BLaER1 treated with 17β-estradiol and CSF1 and Interleukin-3, amounts not matched to agents 10 nM and 100 nM (cell line): ENCODE measurements around the gene CDY2A.
"Not testable (repeated sequence)": the region's sequence is repeated elsewhere in the genome, so short reads cannot be mapped to it uniquely, and the experiment has no call there.

Source experiments
- H3K27ac ChIP-seq, 11 experiments: shearing (Covaris generic); formaldehyde crosslinking; 2 replicates each; pipeline ENCODE4 v1.8.1; 2022
- H3K27me3 ChIP-seq, 11 experiments: shearing (Covaris generic); formaldehyde crosslinking; 2 replicates each; pipeline ENCODE4 v1.8.1; 2022
- H3K36me3 ChIP-seq, 11 experiments: shearing (Covaris generic); formaldehyde crosslinking; 2 replicates each; pipeline ENCODE4 v1.8.1; 2022
- H3K4me1 ChIP-seq, 10 experiments: shearing (Covaris generic); formaldehyde crosslinking; 2 replicates each; pipeline ENCODE4 v1.8.1; 2022
- H3K4me2 ChIP-seq, 11 experiments: shearing (Covaris generic); formaldehyde crosslinking; 2 replicates each; pipeline ENCODE4 v1.8.1; 2022
- H3K4me3 ChIP-seq, 10 experiments: shearing (Covaris generic); formaldehyde crosslinking; 2 replicates each; pipeline ENCODE4 v1.8.1; 2022
- H3K9ac ChIP-seq, 11 experiments: shearing (Covaris generic); formaldehyde crosslinking; 2 replicates each; pipeline ENCODE4 v1.8.1; 2022
- H3K9me3 ChIP-seq, 11 experiments: shearing (Covaris generic); formaldehyde crosslinking; replicated peaks in 1 of 11; 2 replicates each; pipeline ENCODE4 v1.8.1; 2022
- H4K20me1 ChIP-seq, 11 experiments: shearing (Covaris generic); formaldehyde crosslinking; 2 replicates each; pipeline ENCODE4 v1.8.1; 2022

CDY2A gene, protein sequence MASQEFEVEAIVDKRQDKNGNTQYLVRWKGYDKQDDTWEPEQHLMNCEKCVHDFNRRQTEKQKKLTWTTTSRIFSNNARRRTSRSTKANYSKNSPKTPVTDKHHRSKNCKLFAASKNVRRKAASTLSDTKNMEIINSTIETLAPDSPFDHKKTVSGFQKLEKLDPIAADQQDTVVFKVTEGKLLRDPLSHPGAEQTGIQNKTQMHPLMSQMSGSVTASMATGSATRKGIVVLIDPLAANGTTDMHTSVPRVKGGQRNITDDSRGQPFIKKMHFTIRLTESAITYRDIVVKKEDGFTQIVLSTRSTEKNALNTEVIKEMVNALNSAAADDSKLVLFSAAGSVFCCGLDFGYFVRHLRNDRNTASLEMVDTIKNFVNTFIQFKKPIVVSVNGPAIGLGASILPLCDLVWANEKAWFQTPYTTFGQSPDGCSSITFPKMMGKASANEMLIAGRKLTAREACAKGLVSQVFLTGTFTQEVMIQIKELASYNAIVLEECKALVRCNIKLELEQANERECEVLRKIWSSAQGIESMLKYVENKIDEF

GRCh38 chrY:18025487-18025886 is at the start of gene CDY2A:
Gene CDY2A (plus strand): TSS chrY:18025787. CDS start chrY:18026115, 328 bp downstream.
- not testable (repeated sequence) for H3K9ac ChIP-seq, H3K36me3 ChIP-seq, H3K9me3 ChIP-seq, H3K4me2 ChIP-seq, H3K27me3 ChIP-seq, H4K20me1 ChIP-seq, H3K4me1 ChIP-seq, H3K27ac ChIP-seq, H3K4me3 ChIP-seq

DNA sequence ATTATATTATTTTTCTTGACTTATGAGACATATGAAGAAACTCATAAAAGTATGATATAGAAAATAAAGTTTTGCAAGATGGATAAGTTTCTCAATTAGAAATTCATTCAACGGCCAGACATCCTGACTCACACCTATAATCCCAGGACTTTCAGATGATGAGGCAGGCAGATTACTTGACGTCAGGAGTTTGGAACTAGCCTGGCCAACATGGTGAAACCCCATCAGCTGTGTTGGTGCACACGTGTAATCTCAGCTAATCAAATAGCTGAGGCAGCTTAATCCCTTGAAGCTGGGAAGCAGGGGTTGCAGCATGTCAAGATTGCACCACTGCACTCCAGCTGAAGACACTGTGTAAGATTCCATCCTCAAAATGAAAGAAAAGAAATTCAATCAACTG is 28.0 kb upstream of the CDY2A start:
- not testable (repeated sequence) for H3K9ac ChIP-seq, H3K9me3 ChIP-seq, H3K4me2 ChIP-seq, H3K27ac ChIP-seq, H3K27me3 ChIP-seq, H3K4me1 ChIP-seq, H3K36me3 ChIP-seq, H4K20me1 ChIP-seq, H3K4me3 ChIP-seq

- not testable (repeated sequence) for H4K20me1 ChIP-seq, H3K4me2 ChIP-seq, H3K4me1 ChIP-seq, H3K27ac ChIP-seq, H3K9me3 ChIP-seq, H3K27me3 ChIP-seq, H3K36me3 ChIP-seq, H3K4me3 ChIP-seq, H3K9ac ChIP-seq
Observed at GRCh38 chrY:17998266-17998665, 27.3 kb upstream of the CDY2A start.

GRCh38 chrY:18023897-18024296 is 1.7 kb upstream of the CDY2A start:
- H3K9me3 ChIP-seq, H3K4me1 ChIP-seq, H3K4me3 ChIP-seq, H3K27me3 ChIP-seq, H3K9ac ChIP-seq, H3K27ac ChIP-seq, H3K4me2 ChIP-seq, H3K36me3 ChIP-seq, H4K20me1 ChIP-seq: not testable (repeated sequence)

GRCh38 chrY:18028845-18029244 is 3.3 kb downstream of the CDY2A start:
- not testable (repeated sequence) for H4K20me1 ChIP-seq, H3K9ac ChIP-seq, H3K36me3 ChIP-seq, H3K4me1 ChIP-seq, H3K27me3 ChIP-seq, H3K9me3 ChIP-seq, H3K4me3 ChIP-seq, H3K4me2 ChIP-seq, H3K27ac ChIP-seq

GRCh38 chrY:18030178-18030577 is 4.6 kb downstream of the CDY2A start:
- not testable (repeated sequence) for H3K4me3 ChIP-seq, H4K20me1 ChIP-seq, H3K27ac ChIP-seq, H3K4me2 ChIP-seq, H3K4me1 ChIP-seq, H3K9ac ChIP-seq, H3K36me3 ChIP-seq, H3K9me3 ChIP-seq, H3K27me3 ChIP-seq

DNA sequence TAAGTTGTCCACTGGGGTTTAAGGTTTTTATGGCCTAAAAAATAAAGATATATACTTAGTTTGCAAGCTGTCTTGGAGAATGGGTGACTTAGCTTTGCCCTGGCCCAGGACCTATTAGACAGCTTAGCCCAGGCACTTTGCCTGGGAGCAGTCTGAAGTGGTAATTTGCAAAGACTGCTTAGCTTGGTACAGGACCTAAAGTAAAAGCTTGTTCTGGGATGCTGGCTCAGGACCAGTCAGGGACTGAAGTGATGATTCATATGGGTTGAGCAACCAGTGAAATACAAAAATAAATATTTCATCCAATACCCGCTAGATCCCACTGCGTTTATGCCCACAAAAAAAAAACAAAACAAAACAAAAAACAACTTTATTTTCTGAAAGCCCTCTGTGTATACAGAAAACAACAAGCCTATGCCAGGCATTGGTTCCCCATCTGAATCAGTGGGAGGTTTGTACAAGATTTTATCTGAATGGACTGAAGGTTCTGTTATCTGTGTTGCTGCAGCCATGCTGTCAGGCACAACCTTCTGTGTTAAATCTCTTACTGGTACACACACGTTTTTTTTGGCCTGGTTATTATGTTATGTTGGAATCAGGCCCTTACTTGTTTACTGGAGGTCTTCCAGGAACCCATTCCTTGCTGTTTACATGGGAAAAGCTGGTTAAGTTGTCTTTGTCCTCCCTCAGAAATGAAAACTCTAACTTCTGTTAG is 8.7 kb downstream of the CDY2A start:
- H3K9ac ChIP-seq, H3K4me2 ChIP-seq, H3K4me3 ChIP-seq, H3K4me1 ChIP-seq, H3K9me3 ChIP-seq, H3K27me3 ChIP-seq, H3K27ac ChIP-seq, H3K36me3 ChIP-seq, H4K20me1 ChIP-seq: not testable (repeated sequence)

DNA sequence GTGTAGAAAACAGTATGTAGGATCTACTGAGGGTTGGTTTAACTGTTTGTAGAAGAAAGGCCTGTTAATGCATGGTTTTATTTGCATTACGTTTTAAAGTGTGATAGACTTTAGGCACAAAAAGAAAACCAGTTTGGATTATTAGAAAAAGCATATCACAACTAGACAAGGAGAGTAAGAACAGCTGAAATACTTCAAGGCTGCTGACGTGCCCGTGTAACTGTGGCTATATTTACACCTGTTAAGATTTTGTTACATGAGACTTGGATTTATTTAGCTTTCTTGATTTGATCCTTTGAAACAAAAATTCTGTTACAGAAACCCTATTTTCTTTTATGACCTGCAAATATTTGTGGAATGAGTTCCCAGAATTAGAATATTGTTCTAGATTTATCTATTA is 9.3 kb downstream of the CDY2A start:
- H3K9me3 ChIP-seq, H3K4me1 ChIP-seq, H3K27me3 ChIP-seq, H3K4me2 ChIP-seq, H3K36me3 ChIP-seq, H3K4me3 ChIP-seq, H4K20me1 ChIP-seq, H3K9ac ChIP-seq, H3K27ac ChIP-seq: not testable (repeated sequence)

GRCh38 chrY:18044990-18045389 is 19.4 kb downstream of the CDY2A start:
- H3K27me3 ChIP-seq, H3K36me3 ChIP-seq, H3K9me3 ChIP-seq, H3K4me3 ChIP-seq, H4K20me1 ChIP-seq, H3K27ac ChIP-seq, H3K9ac ChIP-seq, H3K4me1 ChIP-seq, H3K4me2 ChIP-seq: not testable (repeated sequence)

- not testable (repeated sequence) for H3K4me1 ChIP-seq, H3K9me3 ChIP-seq, H3K27me3 ChIP-seq, H3K27ac ChIP-seq, H3K4me2 ChIP-seq, H3K36me3 ChIP-seq, H3K9ac ChIP-seq, H4K20me1 ChIP-seq, H3K4me3 ChIP-seq
Observed at GRCh38 chrY:18048149-18049040, 22.8 kb downstream of the CDY2A start.

DNA sequence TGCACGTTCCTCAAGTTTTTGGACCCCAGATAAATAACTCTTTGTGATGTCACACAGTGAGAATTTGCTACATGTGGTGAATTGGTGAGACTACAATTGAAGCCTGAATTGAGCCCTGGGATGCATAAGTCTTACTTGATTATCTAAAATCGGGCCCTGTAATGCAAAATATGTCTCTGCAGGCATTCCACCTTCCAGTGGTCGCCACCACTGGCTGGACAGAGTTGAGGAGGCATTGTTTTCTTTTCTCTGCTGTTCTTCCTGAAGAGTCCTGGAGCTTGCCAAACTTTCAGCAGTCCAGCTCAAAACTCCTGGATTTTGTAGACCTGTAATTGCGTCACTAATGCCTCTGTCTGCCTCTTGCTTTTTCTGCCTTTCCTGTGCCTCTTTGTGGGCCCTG is 23.5 kb downstream of the CDY2A start:
- not testable (repeated sequence) for H3K4me1 ChIP-seq, H3K4me2 ChIP-seq, H3K9me3 ChIP-seq, H4K20me1 ChIP-seq, H3K9ac ChIP-seq, H3K27ac ChIP-seq, H3K27me3 ChIP-seq, H3K36me3 ChIP-seq, H3K4me3 ChIP-seq

DNA sequence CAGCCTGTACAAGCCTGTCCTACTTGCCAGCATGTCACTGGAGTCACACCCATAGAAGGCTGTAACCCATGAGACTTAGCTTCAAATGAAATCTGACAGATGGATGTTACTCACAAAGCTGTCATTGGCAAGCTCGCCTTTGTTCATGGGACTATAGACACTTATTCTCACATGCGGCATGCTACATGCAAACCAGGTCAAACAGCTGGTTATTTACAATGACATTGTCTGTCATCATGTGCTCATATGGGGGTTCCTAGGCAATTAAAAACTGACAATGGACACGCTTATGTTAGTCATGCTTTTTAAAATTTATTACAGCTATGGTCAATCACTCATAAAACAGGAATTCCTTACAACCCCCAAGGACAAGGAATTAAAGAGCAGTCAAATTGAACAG is 30.9 kb downstream of the CDY2A start:
- H3K4me1 ChIP-seq, H3K4me3 ChIP-seq, H3K9me3 ChIP-seq, H4K20me1 ChIP-seq, H3K9ac ChIP-seq, H3K27ac ChIP-seq, H3K27me3 ChIP-seq, H3K36me3 ChIP-seq, H3K4me2 ChIP-seq: not testable (repeated sequence)

DNA sequence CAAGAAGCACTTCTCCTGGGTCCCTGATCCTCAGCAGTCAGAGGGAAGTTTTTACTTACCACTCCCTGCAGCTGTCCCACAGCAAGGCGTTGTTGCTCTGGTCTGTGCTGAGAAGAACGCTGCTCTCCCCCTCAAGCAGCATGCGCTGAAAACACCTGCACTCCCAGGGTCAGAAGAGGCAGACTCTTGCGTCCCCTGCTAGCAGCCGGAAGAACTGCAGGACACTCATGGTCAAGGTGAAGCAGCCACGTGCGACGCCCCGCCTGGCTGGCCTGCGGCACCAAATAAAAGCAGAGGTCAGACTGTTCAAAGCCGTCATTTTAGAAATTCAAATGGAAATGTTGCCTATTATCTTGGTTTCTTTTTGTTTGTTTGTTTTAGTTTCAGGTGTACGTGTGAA is 47.9 kb downstream of the CDY2A start:
- H3K36me3 ChIP-seq, H3K4me2 ChIP-seq, H3K27me3 ChIP-seq, H3K4me1 ChIP-seq, H3K9me3 ChIP-seq, H4K20me1 ChIP-seq, H3K27ac ChIP-seq, H3K9ac ChIP-seq, H3K4me3 ChIP-seq: not testable (repeated sequence)
